CD14-positive monocyte (primary cell): ENCODE results near the gene ANP32A. TPM values are rescaled to one million over a fixed set of nuclear protein-coding genes. Genes with fewer than 3 reads are reported as not detected.
A peak's percentile ranks its signal among the peaks of the same experiment; 100 is the strongest.

Experiments
- DNase-seq, 3 donors: peaks; one replicate each; pipeline ENCODE4 v3.0.0-alpha.2; 2011 to 2022
- H2AFZ ChIP-seq: 2 replicates; pipeline ENCODE4 v1.6.0; 2012; ENCODE audit warnings: mild to moderate bottlenecking, low read depth, low read length, inconsistent platforms; ENCODE audit not compliant: insufficient read depth, poor library complexity, severe bottlenecking
- H3K27ac ChIP-seq, 2 donors: 1 replicate in 1 of 2; 2 replicates in 1 of 2; pipeline ENCODE4 v1.5.1; 2012 to 2013; ENCODE audit warnings: low read length in 2 of 2, control low read depth in 1 of 2, inconsistent platforms in 1 of 2, low read depth in 1 of 2, mild to moderate bottlenecking in 1 of 2
- H3K27me3 ChIP-seq, 2 donors: one replicate each; pipeline versions ENCODE4 v1.6.0 to v1.6.1; 2011 to 2013; ENCODE audit warnings: low read length in 2 of 2; ENCODE audit not compliant: control insufficient read depth in 2 of 2, insufficient read depth in 2 of 2
- H3K36me3 ChIP-seq, 2 donors: replicated peaks in 1 of 2; 1 replicate in 1 of 2; 2 replicates in 1 of 2; pipeline versions ENCODE4 v1.5.1 to v1.6.1; 2012 to 2013; ENCODE audit warnings: low read length in 2 of 2, control low read depth in 1 of 2, inconsistent platforms in 1 of 2, mild to moderate bottlenecking in 1 of 2; ENCODE audit not compliant: insufficient read depth in 2 of 2, control insufficient read depth in 1 of 2
- H3K4me1 ChIP-seq, 2 donors: 1 replicate in 1 of 2; 2 replicates in 1 of 2; pipeline versions ENCODE4 v1.5.1 to v1.6.1; 2012 to 2013; ENCODE audit warnings: low read length in 2 of 2, control low read depth in 1 of 2, inconsistent platforms in 1 of 2, mild to moderate bottlenecking in 1 of 2, moderate library complexity in 1 of 2; ENCODE audit not compliant: insufficient read depth in 2 of 2, control insufficient read depth in 1 of 2
- H3K4me2 ChIP-seq: replicated peaks from 2 replicates; pipeline ENCODE3; 2012; ENCODE audit warnings: low read length, moderate library complexity, mild to moderate bottlenecking; ENCODE audit not compliant: poor library complexity, severe bottlenecking; ENCODE audit errors: extremely low read depth
- H3K4me3 ChIP-seq, 3 experiments: fragments of 200-600 bp in 1 of 3; sonication (generic) in 1 of 3; replicated peaks in 1 of 3; 1 replicate in 2 of 3; 2 replicates in 1 of 3; pipeline ENCODE4 v1.5.1; 2011 to 2013; ENCODE audit warnings: low read length in 3 of 3, mild to moderate bottlenecking in 3 of 3, control low read depth in 2 of 3, low read depth in 2 of 3, inconsistent platforms in 1 of 3, moderate library complexity in 1 of 3
- H3K79me2 ChIP-seq: 2 replicates; pipeline ENCODE4 v1.6.0; 2012; ENCODE audit warnings: mild to moderate bottlenecking, control low read depth, inconsistent platforms, low read length, moderate library complexity; ENCODE audit not compliant: insufficient read depth
- H3K9ac ChIP-seq: 2 replicates; pipeline ENCODE4 v1.6.0; 2017; ENCODE audit warnings: low read length, mild to moderate bottlenecking; ENCODE audit not compliant: insufficient read depth, poor library complexity, severe bottlenecking
- H3K9me3 ChIP-seq, 2 donors: replicated peaks in 1 of 2; 1 replicate in 1 of 2; 2 replicates in 1 of 2; pipeline versions ENCODE4 v1.5.1 to v1.6.1; 2012 to 2013; ENCODE audit warnings: low read length in 2 of 2, control low read depth in 1 of 2; ENCODE audit not compliant: control insufficient read depth in 1 of 2, insufficient read depth in 1 of 2
- H4K20me1 ChIP-seq: 2 replicates; pipeline ENCODE4 v1.6.0; 2012; ENCODE audit warnings: mild to moderate bottlenecking, low read length, control low read depth, moderate library complexity; ENCODE audit not compliant: insufficient read depth
- H3K27ac Mint-ChIP-seq, 7 donors: one replicate each; pipeline ENCODE4 v1.8.0; 2020; ENCODE audit warnings: mild to moderate bottlenecking in 7 of 7, mixed read lengths in 7 of 7, moderate library complexity in 6 of 7, inconsistent platforms in 2 of 7
- H3K27me3 Mint-ChIP-seq, 3 donors: one replicate each; pipeline ENCODE4 v1.8.0; 2021 to 2022; ENCODE audit warnings: low read depth in 3 of 3, mild to moderate bottlenecking in 3 of 3, mixed read lengths in 3 of 3, moderate library complexity in 3 of 3, inconsistent platforms in 1 of 3
- H3K36me3 Mint-ChIP-seq, 2 donors: one replicate each; pipeline ENCODE4 v1.8.0; 2020; ENCODE audit warnings: mixed read lengths in 2 of 2, inconsistent platforms in 1 of 2, mild to moderate bottlenecking in 1 of 2
- H3K4me1 Mint-ChIP-seq: one replicate; pipeline ENCODE4 v1.8.0; 2020; ENCODE audit warnings: mild to moderate bottlenecking, mixed read lengths
- H3K4me3 Mint-ChIP-seq, 2 donors: one replicate each; pipeline ENCODE4 v1.8.0; 2020; ENCODE audit warnings: mild to moderate bottlenecking in 2 of 2, mixed read lengths in 2 of 2, moderate library complexity in 1 of 2
- H3K9me3 Mint-ChIP-seq, 7 donors: one replicate each; pipeline ENCODE4 v1.8.0; 2020 to 2022; ENCODE audit warnings: mixed read lengths in 7 of 7, mild to moderate bottlenecking in 6 of 7, moderate library complexity in 6 of 7, inconsistent platforms in 2 of 7
- CTCF ChIP-seq: fragments of 200-600 bp; IDR thresholded peaks from one replicate; pipeline ENCODE4 v1.8.0; 2022; ENCODE audit warnings: antibody characterized with exemption, mild to moderate bottlenecking
- WGBS: methylation state at CpG from one replicate; pipeline ENCODE4 v1.1.5; 2013; ENCODE audit warnings: missing lambda C conversion rate; ENCODE audit not compliant: insufficient coverage; 5-methylcytosine and 5-hydroxymethylcytosine counted together
- intact Hi-C, 2 donors: fragments of 100-400 bp; cut with micrococcal nuclease; formaldehyde crosslinking; loops; one replicate each; pipeline versions ENCODE4 v1.15.0 to v1.15.1; 2023
- polyA plus RNA-seq, 3 donors: library from polyadenylated mRNA; depleted of rRNA in 1 of 3; unstranded in 2 of 3; stranded (reverse) in 1 of 3; fragments of 300-500 nt in 2 of 3; fragments of >200 nt in 1 of 3; fragmentation: Illumina TruSeq in 2 of 3; gene quantifications; 1 replicate in 2 of 3; 2 replicates in 1 of 3; pipeline ENCODE4 v1.2.3, GENCODE V29; 2012 to 2021

The ANP32A gene
- polyA plus RNA-seq, 3 donors = 75.4 to 98.8 (median 86.8) TPM

GRCh38 chr15:68789091-68789490 is 31.6 kb downstream of the ANP32A start:
- peaks cover 76% of the 10 kb centered on the region for H3K4me1 Mint-ChIP-seq
- DNase-seq = peak in 1 of 3 donors; percentile 29
- WGBS = 89% methylated on average over 1 of the region's 1 CpG
- no peak for TF ChIP-seq CTCF
- peaks cover 65 to 68% of the 10 kb centered on the region in 2 donors for H3K4me1 ChIP-seq
- no peak overlapping the region for H3K4me3 ChIP-seq
- H3K9me3 Mint-ChIP-seq = peaks cover 0 to 2% (median 0%) of the 10 kb centered on the region in 7 donors
- peaks cover 0 to 2% (median 0%) of the 10 kb centered on the region in 3 donors for H3K27me3 Mint-ChIP-seq
- H3K27me3 ChIP-seq = no peaks in the 10 kb centered on the region
- H3K4me2 ChIP-seq = no peak overlapping the region
- H3K27ac Mint-ChIP-seq = peak overlapping the region; percentile 14 to 94 (median 76)
- peaks cover 40 to 56% of the 10 kb centered on the region in 2 donors for H3K36me3 Mint-ChIP-seq
- peaks cover 74% of the 10 kb centered on the region for H4K20me1 ChIP-seq
- H3K9me3 ChIP-seq = no peaks in the 10 kb centered on the region
- peak overlapping the region; percentile 75 to 92 for H3K27ac ChIP-seq
- peaks cover 100% of the 10 kb centered on the region for H3K79me2 ChIP-seq
- H3K9ac ChIP-seq = no peak overlapping the region
- intact Hi-C loops = loop anchor here in 1 of 2 donors (10.0 kb wide), 1 partner anchor 86 kb away; no protein-coding TSS in a partner anchor
- H3K36me3 ChIP-seq = peaks cover 29 to 47% of the 10 kb centered on the region in 2 donors
- no peak overlapping the region for H3K4me3 Mint-ChIP-seq
- no peak overlapping the region for H2AFZ ChIP-seq

GRCh38 chr15:68788264-68788624 is 32.5 kb downstream of the ANP32A start:
- H3K4me1 Mint-ChIP-seq = peaks cover 76% of the 10 kb centered on the region

More at GRCh38 chr15:68788264-68788624, 32.5 kb downstream of the ANP32A start:
- Histone ChIP-seq H3K36me3 (peaks cover 32 to 53% of the 10 kb centered on the region in 2 donors), H3K27ac (peak overlapping the region; percentile 17 to 92), H3K9me3 (no peaks in the 10 kb centered on the region), H4K20me1 (peaks cover 73% of the 10 kb centered on the region), H2AFZ (no peak overlapping the region), H3K27me3 (no peaks in the 10 kb centered on the region), H3K79me2 (peaks cover 100% of the 10 kb centered on the region), H3K4me1 (peaks cover 65 to 68% of the 10 kb centered on the region in 2 donors), H3K4me2 (no peak overlapping the region), H3K9ac (no peak overlapping the region), H3K4me3 (no peak overlapping the region)
- peak overlapping the region in 6 of 7 donors; percentile 74 to 88 (median 77) for H3K27ac Mint-ChIP-seq
- no peak for DNase-seq
- peaks cover 42 to 62% of the 10 kb centered on the region in 2 donors for H3K36me3 Mint-ChIP-seq
- no peak overlapping the region for H3K4me3 Mint-ChIP-seq
- 72% methylated on average over 4 of the region's 8 CpGs for WGBS
- H3K9me3 Mint-ChIP-seq = peaks cover 0 to 2% (median 0%) of the 10 kb centered on the region in 7 donors
- no peak for TF ChIP-seq CTCF
- peaks cover 0 to 5% (median 0%) of the 10 kb centered on the region in 3 donors for H3K27me3 Mint-ChIP-seq
- intact Hi-C loops = loop anchor here in 1 of 2 donors (10.0 kb wide), 1 partner anchor 87 kb away; no protein-coding TSS in a partner anchor
